ENCODE data around the gene KBTBD3.
"Not testable (repeated sequence)": the region's sequence is repeated elsewhere in the genome, so short reads cannot be mapped to it uniquely, and the experiment has no call there.

Gene KBTBD3

GRCh38 chr11:106003094-106003493 is 74.1 kb downstream of the KBTBD3 start:
- DNase-seq, result not testable (repeated sequence)

GRCh38 chr11:106001304-106002012 is 75.7 kb downstream of the KBTBD3 start:
- no peak for DNase-seq
